ENCODE results near the gene PDE4D. TPM values are rescaled to one million over a fixed set of nuclear protein-coding genes. Genes with fewer than 3 reads are reported as not detected.

PDE4D gene
- total RNA-seq, 1 donor from 2014 or later = 13.2 TPM

DNA sequence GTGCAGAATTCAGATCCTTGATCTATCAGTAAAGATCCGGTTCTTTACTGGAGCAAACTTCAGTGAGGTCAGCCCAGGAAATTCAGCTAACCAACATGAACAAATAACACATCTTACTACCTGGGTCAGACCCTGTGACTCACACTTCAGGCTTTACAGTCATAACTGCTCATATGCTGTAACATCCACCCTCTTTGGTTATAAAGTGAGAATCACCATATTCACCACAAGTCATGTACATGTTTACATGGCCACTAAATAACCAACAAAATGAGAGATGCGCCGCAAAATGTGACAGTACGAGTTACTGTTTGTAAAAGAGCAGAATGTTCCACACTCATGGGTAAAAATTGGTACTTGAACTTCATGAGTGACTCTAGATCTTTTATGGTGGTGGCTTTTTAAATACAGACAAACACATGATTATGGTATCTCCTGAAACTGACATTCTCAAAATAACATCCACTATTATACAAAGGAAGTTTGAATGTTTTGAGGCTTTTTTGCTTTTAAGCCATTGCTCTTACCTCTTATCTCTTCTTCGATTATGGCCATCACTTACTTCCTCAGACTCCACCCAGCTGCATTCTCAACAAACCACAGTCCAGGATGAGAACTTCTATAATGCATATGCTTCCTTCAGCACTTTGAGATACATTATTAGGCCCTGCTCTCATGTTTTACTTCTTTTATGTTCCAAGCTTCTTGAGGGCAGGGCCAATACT lies 794.1 kb downstream of the PDE4D start:
- no peak for DNase-seq
- no peaks in the 10 kb centered on the region for H3K4me1 Mint-ChIP-seq (ENCODE audit: low read depth, unreplicated experiment)
- no peaks in the 10 kb centered on the region for H3K27me3 Mint-ChIP-seq (ENCODE audit: unreplicated experiment)
- no peak overlapping the region for H3K27ac Mint-ChIP-seq (ENCODE audit: unreplicated experiment)
- H3K36me3 Mint-ChIP-seq (ENCODE audit: unreplicated experiment) = no peaks in the 10 kb centered on the region
- TF ChIP-seq, protein P1, sequence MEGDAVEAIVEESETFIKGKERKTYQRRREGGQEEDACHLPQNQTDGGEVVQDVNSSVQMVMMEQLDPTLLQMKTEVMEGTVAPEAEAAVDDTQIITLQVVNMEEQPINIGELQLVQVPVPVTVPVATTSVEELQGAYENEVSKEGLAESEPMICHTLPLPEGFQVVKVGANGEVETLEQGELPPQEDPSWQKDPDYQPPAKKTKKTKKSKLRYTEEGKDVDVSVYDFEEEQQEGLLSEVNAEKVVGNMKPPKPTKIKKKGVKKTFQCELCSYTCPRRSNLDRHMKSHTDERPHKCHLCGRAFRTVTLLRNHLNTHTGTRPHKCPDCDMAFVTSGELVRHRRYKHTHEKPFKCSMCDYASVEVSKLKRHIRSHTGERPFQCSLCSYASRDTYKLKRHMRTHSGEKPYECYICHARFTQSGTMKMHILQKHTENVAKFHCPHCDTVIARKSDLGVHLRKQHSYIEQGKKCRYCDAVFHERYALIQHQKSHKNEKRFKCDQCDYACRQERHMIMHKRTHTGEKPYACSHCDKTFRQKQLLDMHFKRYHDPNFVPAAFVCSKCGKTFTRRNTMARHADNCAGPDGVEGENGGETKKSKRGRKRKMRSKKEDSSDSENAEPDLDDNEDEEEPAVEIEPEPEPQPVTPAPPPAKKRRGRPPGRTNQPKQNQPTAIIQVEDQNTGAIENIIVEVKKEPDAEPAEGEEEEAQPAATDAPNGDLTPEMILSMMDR (IDR thresholded peaks at IDR 0.05; ENCODE audit: partially characterized antibody, unreplicated experiment) = no peak
- H3K9me3 Mint-ChIP-seq (ENCODE audit: unreplicated experiment) = no peaks in the 10 kb centered on the region
- H3K4me3 Mint-ChIP-seq (ENCODE audit: unreplicated experiment) = no peak overlapping the region

DNA sequence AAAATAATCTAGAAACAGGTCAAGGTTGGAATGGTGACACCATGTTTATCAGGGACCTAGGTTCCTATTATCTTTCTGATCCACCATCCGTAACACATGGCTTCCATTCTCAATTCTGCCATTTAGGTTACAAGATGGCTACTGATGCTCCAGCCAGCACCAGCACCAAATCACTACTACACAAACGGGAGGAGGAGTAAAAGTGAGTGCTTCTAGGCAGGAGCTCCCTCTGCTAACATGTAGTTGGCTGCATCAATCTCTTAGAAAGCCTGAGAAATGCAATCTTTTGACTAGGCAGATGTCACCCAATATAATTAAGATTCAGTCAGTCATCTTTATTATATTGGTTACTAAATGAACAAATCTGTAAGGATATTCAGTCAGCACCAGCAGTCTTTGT lies 794.8 kb downstream of the PDE4D start:
- Mint-ChIP-seq H3K27me3 (ENCODE audit: unreplicated experiment) (no peaks in the 10 kb centered on the region), H3K4me1 (ENCODE audit: low read depth, unreplicated experiment) (no peaks in the 10 kb centered on the region), H3K36me3 (ENCODE audit: unreplicated experiment) (no peaks in the 10 kb centered on the region), H3K9me3 (ENCODE audit: unreplicated experiment) (no peaks in the 10 kb centered on the region), H3K27ac (ENCODE audit: unreplicated experiment) (no peak overlapping the region), H3K4me3 (ENCODE audit: unreplicated experiment) (no peak overlapping the region)
- no peak for DNase-seq
- TF ChIP-seq, protein P1 (IDR thresholded peaks at IDR 0.05; ENCODE audit: partially characterized antibody, unreplicated experiment) = no peak

DNA sequence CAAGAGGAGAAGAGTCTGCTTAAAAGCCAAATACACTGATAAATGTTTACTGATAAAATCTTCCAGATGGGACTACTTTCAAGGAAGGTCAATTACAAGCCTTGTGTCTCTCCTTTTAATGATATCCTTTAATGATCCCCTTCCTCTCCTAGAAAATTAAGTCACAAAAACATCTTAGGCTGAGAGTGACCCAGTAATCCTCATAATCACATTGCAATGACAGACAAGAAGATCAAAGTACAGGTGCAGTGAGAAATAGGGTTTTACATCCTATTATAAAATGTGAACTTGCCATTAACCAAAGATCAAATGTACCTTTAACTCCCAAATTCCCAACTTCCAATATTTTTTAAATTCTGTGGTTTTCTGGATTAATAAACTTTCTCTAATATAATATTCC lies 795.8 kb downstream of the PDE4D start:
- H3K4me1 Mint-ChIP-seq (ENCODE audit: low read depth, unreplicated experiment) = no peaks in the 10 kb centered on the region
- no peaks in the 10 kb centered on the region for H3K27me3 Mint-ChIP-seq (ENCODE audit: unreplicated experiment)
- DNase-seq = no peak
- no peaks in the 10 kb centered on the region for H3K36me3 Mint-ChIP-seq (ENCODE audit: unreplicated experiment)
- H3K9me3 Mint-ChIP-seq (ENCODE audit: unreplicated experiment) = no peaks in the 10 kb centered on the region
- TF ChIP-seq, protein P1 (IDR thresholded peaks at IDR 0.05; ENCODE audit: partially characterized antibody, unreplicated experiment) = no peak
- no peak overlapping the region for H3K4me3 Mint-ChIP-seq (ENCODE audit: unreplicated experiment)
- H3K27ac Mint-ChIP-seq (ENCODE audit: unreplicated experiment) = no peak overlapping the region

DNA sequence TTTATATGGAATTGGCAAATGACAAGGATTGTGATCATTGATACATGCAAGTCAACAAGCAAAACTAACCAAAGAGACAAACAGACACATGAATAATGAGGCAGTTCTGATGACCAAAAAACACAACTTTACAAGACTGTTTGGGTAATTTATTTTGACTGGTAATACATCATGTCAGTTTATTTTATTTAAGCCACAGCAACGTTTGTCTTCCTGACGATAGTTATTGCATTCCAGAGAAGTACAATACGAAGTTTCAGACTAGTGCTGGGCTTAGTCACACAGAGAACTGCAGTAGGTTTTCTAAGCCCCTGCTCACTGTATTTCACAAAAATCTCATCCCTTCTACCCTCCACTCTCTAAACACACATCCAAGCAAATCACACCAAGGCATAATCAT lies 796.4 kb downstream of the PDE4D start:
- no peaks in the 10 kb centered on the region for H3K9me3 Mint-ChIP-seq (ENCODE audit: unreplicated experiment)
- H3K4me1 Mint-ChIP-seq (ENCODE audit: low read depth, unreplicated experiment) = no peaks in the 10 kb centered on the region
- no peaks in the 10 kb centered on the region for H3K27me3 Mint-ChIP-seq (ENCODE audit: unreplicated experiment)

DNA sequence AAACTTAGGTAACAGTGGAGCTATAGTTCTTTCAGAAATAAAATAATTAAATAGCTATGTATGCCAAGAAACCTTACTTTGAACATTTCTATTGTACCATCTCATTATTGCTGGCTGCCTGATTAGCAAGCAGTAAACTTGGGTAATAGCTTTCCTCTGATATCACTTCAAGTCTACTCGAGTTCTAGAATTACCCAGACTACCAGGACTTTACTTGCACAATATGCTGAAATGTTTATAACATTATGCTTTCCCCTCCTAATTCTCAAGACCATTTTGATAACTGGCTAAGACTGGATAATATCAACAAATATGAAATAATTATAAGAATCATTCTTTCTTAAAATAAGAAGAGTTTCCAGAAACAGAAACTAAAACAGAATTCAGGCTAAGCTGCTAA lies 798.0 kb downstream of the PDE4D start:
- no peaks in the 10 kb centered on the region for H3K27me3 Mint-ChIP-seq (ENCODE audit: unreplicated experiment)
- H3K27ac Mint-ChIP-seq (ENCODE audit: unreplicated experiment) = no peak overlapping the region
- H3K9me3 Mint-ChIP-seq (ENCODE audit: unreplicated experiment) = no peaks in the 10 kb centered on the region
- no peak overlapping the region for H3K4me3 Mint-ChIP-seq (ENCODE audit: unreplicated experiment)
- no peaks in the 10 kb centered on the region for H3K4me1 Mint-ChIP-seq (ENCODE audit: low read depth, unreplicated experiment)
- no peak for DNase-seq
- H3K36me3 Mint-ChIP-seq (ENCODE audit: unreplicated experiment) = no peaks in the 10 kb centered on the region
- TF ChIP-seq, protein P1 (IDR thresholded peaks at IDR 0.05; ENCODE audit: partially characterized antibody, unreplicated experiment) = no peak

More for the DNA sequence above, 796.4 kb downstream of the PDE4D start:
- Mint-ChIP-seq H3K4me3 (ENCODE audit: unreplicated experiment) (no peak overlapping the region), H3K36me3 (ENCODE audit: unreplicated experiment) (no peaks in the 10 kb centered on the region), H3K27ac (ENCODE audit: unreplicated experiment) (no peak overlapping the region)
- DNase-seq = no peak
- TF ChIP-seq, protein P1 (IDR thresholded peaks at IDR 0.05; ENCODE audit: partially characterized antibody, unreplicated experiment) = no peak
